Adrenal gland (tissue), 5 donors: ENCODE measurements around the gene ZNF324.

ENCODE experiments used
- POLR2A ChIP-seq, 2 donors: fragments of 450-650 bp; IDR thresholded peaks; one replicate each; pipeline ENCODE4 v1.6.1; 2017; ENCODE audit warnings: antibody characterized with exemption in 2 of 2, mild to moderate bottlenecking in 2 of 2, moderate library complexity in 1 of 2
- TF ChIP-seq, protein P1 (sequence below), 6 experiments: fragments of 450-650 bp in 4 of 6; fragments of 200-600 bp in 2 of 6; sonication (generic) in 1 of 6; IDR thresholded peaks; 1 replicate in 5 of 6; 2 replicates in 1 of 6; pipeline versions ENCODE4 v1.5.1 to v1.8.0; 2016 to 2021; ENCODE audit warnings: antibody characterized with exemption in 6 of 6, mild to moderate bottlenecking in 2 of 6, moderate library complexity in 1 of 6
- donor health status: DM: no; HTN: no; CAD: no.

DNA sequence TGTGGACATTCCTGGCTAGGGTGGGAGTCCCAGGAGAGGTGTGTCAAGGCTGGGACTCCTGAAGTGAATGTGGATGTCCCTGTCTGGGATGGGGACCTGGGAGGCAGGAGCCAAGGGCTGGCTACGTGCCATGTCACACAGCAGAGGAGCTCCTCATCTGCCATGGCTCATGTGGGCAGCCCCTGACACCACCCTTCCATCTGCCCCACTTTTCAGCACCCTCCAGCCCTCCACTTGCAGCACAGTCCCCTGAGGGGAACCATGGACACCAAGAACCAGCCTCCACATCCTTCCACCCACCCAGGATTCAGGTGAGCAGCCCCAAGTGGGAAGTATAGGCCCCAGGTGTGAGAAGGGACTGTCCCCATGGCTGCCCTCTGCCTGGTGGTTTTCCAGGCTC, 11.0 kb downstream of the ZNF324 start:
- TF ChIP-seq, protein P1, sequence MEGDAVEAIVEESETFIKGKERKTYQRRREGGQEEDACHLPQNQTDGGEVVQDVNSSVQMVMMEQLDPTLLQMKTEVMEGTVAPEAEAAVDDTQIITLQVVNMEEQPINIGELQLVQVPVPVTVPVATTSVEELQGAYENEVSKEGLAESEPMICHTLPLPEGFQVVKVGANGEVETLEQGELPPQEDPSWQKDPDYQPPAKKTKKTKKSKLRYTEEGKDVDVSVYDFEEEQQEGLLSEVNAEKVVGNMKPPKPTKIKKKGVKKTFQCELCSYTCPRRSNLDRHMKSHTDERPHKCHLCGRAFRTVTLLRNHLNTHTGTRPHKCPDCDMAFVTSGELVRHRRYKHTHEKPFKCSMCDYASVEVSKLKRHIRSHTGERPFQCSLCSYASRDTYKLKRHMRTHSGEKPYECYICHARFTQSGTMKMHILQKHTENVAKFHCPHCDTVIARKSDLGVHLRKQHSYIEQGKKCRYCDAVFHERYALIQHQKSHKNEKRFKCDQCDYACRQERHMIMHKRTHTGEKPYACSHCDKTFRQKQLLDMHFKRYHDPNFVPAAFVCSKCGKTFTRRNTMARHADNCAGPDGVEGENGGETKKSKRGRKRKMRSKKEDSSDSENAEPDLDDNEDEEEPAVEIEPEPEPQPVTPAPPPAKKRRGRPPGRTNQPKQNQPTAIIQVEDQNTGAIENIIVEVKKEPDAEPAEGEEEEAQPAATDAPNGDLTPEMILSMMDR (IDR thresholded peaks at IDR 0.05) = no peak
- TF ChIP-seq POLR2A (IDR thresholded peaks at IDR 0.05) = no peak
